K562 (cell line): ENCODE measurements around the gene PCBP3. TPM values are rescaled to one million over a fixed set of nuclear protein-coding genes. Genes with fewer than 3 reads are reported as not detected.
A peak's percentile ranks its signal among the peaks of the same experiment; 100 is the strongest.

Experiments
- ATF7 ChIP-seq: fragments of 450-650 bp; IDR thresholded peaks from 2 replicates; pipeline ENCODE4 v1.7.1; 2014; ENCODE audit warnings: mild to moderate bottlenecking, moderate library complexity
- GABPB1 ChIP-seq: sonication (generic); formaldehyde crosslinking; IDR thresholded peaks from 2 replicates; pipeline ENCODE4 v1.8.0; 2022; ENCODE audit warnings: mild to moderate bottlenecking, missing genetic modification reagents
- HBP1 ChIP-seq: fragments of 450-650 bp; formaldehyde crosslinking; IDR thresholded peaks from 2 replicates; pipeline ENCODE4 v1.4.0; 2022; ENCODE audit warnings: missing genetic modification characterization
- HDAC8 ChIP-seq: fragments of 450-650 bp; IDR thresholded peaks from 2 replicates; pipeline ENCODE4 v1.6.1; 2016; ENCODE audit warnings: mild to moderate bottlenecking, missing genetic modification characterization, moderate library complexity, missing compliant biosample characterization
- HEY1 ChIP-seq: fragments of 250-450 bp; sonication (Bioruptor Pico); IDR thresholded peaks from 2 replicates; pipeline ENCODE4 v1.5.0; 2020; ENCODE audit warnings: mild to moderate bottlenecking, moderate library complexity, borderline replicate concordance
- HMGXB4 ChIP-seq: sonication (generic); formaldehyde crosslinking; IDR thresholded peaks from 2 replicates; pipeline ENCODE4 v1.8.1; 2023; ENCODE audit warnings: mild to moderate bottlenecking, missing genetic modification reagents
- HNRNPK ChIP-seq: fragments of 200-400 bp; formaldehyde crosslinking; IDR thresholded peaks from one replicate; pipeline ENCODE4 v1.6.1; 2018; ENCODE audit warnings: mild to moderate bottlenecking, low read depth, low read length; ENCODE audit not compliant: poor library complexity, severe bottlenecking
- JUND ChIP-seq, 2 experiments: IDR thresholded peaks; 2 replicates in 1 of 2; 3 replicates in 1 of 2; pipeline ENCODE4 v1.6.1; 2011; ENCODE audit warnings: borderline replicate concordance in 2 of 2, low read depth in 2 of 2, low read length in 2 of 2, improper control_type of control experiment in 1 of 2, missing biosample characterization in 1 of 2, missing genetic modification characterization in 1 of 2, missing genetic modification reagents in 1 of 2
- KLF10 ChIP-seq: fragments of 250-450 bp; sonication (Bioruptor Pico); IDR thresholded peaks from 2 replicates; pipeline ENCODE4 v1.6.1; 2021; ENCODE audit warnings: matching md5 sums
- LCOR ChIP-seq: sonication (generic); formaldehyde crosslinking; IDR thresholded peaks from 2 replicates; pipeline ENCODE4 v1.8.0; 2022; ENCODE audit warnings: mild to moderate bottlenecking, missing genetic modification reagents
- NR4A1 ChIP-seq, 2 experiments: fragments of 250-450 bp in 1 of 2; fragments of 450-650 bp in 1 of 2; sonication (Bioruptor Pico) in 1 of 2; IDR thresholded peaks; 2 replicates each; pipeline versions ENCODE4 v1.4.0 to v1.6.1; 2016 to 2020; ENCODE audit warnings: mild to moderate bottlenecking in 2 of 2, missing compliant biosample characterization in 1 of 2, missing genetic modification characterization in 1 of 2, moderate library complexity in 1 of 2
- NUFIP1 ChIP-seq: fragments of 450-650 bp; IDR thresholded peaks from 2 replicates; pipeline ENCODE4 v1.6.1; 2018; ENCODE audit not compliant: partially characterized antibody
- PRPF4 ChIP-seq: fragments of 200-400 bp; formaldehyde crosslinking; IDR thresholded peaks from one replicate; pipeline ENCODE4 v1.6.1; 2017; ENCODE audit warnings: low read length, low read depth, mild to moderate bottlenecking; ENCODE audit not compliant: insufficient read depth, poor library complexity, severe bottlenecking
- RB1 ChIP-seq: fragments of 450-650 bp; IDR thresholded peaks from 2 replicates; pipeline ENCODE4 v1.6.1; 2017; ENCODE audit warnings: low read depth, mild to moderate bottlenecking
- TSC22D4 ChIP-seq: fragments of 450-650 bp; IDR thresholded peaks from 2 replicates; pipeline ENCODE4 v1.6.1; 2016; ENCODE audit warnings: missing genetic modification characterization, missing biosample characterization, control low read depth
- USF2 ChIP-seq: sonication (generic); formaldehyde crosslinking; IDR thresholded peaks from 2 replicates; pipeline ENCODE4 v1.5.0; 2020; ENCODE audit warnings: missing genetic modification reagents
- ZBTB12 ChIP-seq: fragments of 250-450 bp; sonication (Bioruptor Pico); IDR thresholded peaks from 2 replicates; pipeline ENCODE4 v1.4.0; 2020
- ZBTB34 ChIP-seq: fragments of 250-450 bp; sonication (Bioruptor Pico); IDR thresholded peaks from 2 replicates; pipeline ENCODE4 v1.8.0; 2021; ENCODE audit warnings: mild to moderate bottlenecking, moderate library complexity
- ZEB2 ChIP-seq: fragments of 450-650 bp; IDR thresholded peaks from 2 replicates; pipeline ENCODE4 v1.6.1; 2016
- ZNF23 ChIP-seq: fragments of 250-450 bp; sonication (Bioruptor Pico); IDR thresholded peaks from 2 replicates; pipeline ENCODE4 v1.4.0; 2020; ENCODE audit warnings: mild to moderate bottlenecking
- polyA plus RNA-seq, 8 experiments: library from polyadenylated mRNA; depleted of rRNA in 4 of 8; stranded (reverse) in 5 of 8; unstranded in 3 of 8; fragments of >200 nt; fragmentation: Nextera tagmentation in 2 of 8; fragmentation: Illumina TruSeq in 1 of 8; extraction: Ambion mirVana in 2 of 8; extraction: Trizol in 1 of 8; gene quantifications; 2 replicates each; pipeline versions ENCODE4 v1.2.1 to v1.2.3, GENCODE V29; 2011 to 2014; ENCODE audit warnings: inconsistent platforms in 1 of 8, missing spikeins in 1 of 8
- total RNA-seq, 7 experiments: library from RNA; depleted of rRNA in 6 of 7; stranded (reverse); fragments of >200 nt in 6 of 7; fragmentation: Illumina TruSeq in 2 of 7; extraction: Trizol in 2 of 7; gene quantifications; 2 replicates each; pipeline versions ENCODE4 v1.2.1 to v1.2.3, GENCODE V29; 2011 to 2021; ENCODE audit warnings: low replicate concordance in 1 of 7

PCBP3 gene
- total and polyA plus RNA-seq, 9 of the 15 experiments (the other 6 are each of a cell fraction or from before 2014, with no cell fraction given), result 0.18 TPM; not detected in 8

GRCh38 chr21:45820171-45821091 is 176.9 kb downstream of the PCBP3 start (continued):
- TF ChIP-seq HEY1 (CRISPR knock-in tag) (no peak), LCOR (CRISPR knock-in tag) (no peak), HDAC8 (tag) (no peak), USF2 (no peak), PRPF4 (no peak), TSC22D4 (tag) (no peak), JUND (IDR thresholded peaks at IDR 0.05; ENCODE audit: borderline replicate concordance, low read depth, low read length) (peak; percentile 51; the same call in 1 of the 2 replicates), JUND (tag; IDR thresholded peaks at IDR 0.05; ENCODE audit: borderline replicate concordance, low read depth, low read length) (no peak; the same call in 2 of the 3 replicates), ZNF23 (no peak), HMGXB4 (no peak), ZBTB34 (CRISPR knock-in tag) (no peak), RB1 (peak; percentile 36; the same call in 1 of the 2 replicates), ZBTB12 (CRISPR knock-in tag) (no peak), ATF7 (no peak), HNRNPK (no peak), HBP1 (CRISPR knock-in tag) (no peak), NR4A1 (CRISPR knock-in tag; IDR thresholded peaks at IDR 0.05) (no peak), NR4A1 (tag; IDR thresholded peaks at IDR 0.05) (no peak), NUFIP1 (no peak), ZEB2 (no peak), GABPB1 (CRISPR knock-in tag) (no peak), KLF10 (CRISPR knock-in tag) (no peak)
